GM18907 (cell line): Measurements from ENCODE around the gene PMVK.

Experiments used
- ATAC-seq: cut with Tn5 transposase; IDR thresholded peaks from one replicate; pipeline ENCODE4 v1.9.1; 2021; ENCODE audit warnings: mild to moderate bottlenecking, moderate library complexity; ENCODE audit not compliant: unreplicated experiment

PMVK gene

DNA sequence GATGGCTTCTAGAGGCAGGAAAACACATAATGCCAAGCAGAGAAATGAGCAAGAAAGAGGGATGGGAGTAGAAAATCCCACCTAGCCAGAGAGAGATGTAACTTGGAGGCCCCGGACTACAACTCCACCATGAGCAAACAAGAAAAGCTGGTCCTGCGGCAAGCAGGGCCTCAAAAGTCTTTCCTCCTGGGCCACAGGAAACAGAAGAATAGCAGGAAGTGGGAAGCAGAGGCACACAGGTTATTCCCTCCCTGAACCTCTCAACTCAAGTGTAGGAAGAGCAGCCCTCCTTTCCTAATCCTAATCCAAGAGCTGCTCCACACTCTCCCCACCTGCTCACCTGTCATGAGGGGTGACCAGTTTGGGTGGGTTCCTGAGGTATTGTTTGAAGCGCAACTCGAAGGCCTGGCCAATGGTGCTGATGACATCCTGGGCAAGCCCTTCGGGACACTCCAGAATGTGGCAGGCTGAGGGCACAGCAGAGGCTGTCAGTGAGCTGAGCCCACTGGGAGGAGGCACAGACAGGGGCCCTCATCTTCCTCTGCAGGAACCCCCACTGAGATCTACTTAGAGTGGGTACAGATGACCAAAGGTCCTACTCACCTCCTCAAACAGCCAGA, 30.9 kb upstream of the PMVK start:
- no peak for ATAC-seq

DNA sequence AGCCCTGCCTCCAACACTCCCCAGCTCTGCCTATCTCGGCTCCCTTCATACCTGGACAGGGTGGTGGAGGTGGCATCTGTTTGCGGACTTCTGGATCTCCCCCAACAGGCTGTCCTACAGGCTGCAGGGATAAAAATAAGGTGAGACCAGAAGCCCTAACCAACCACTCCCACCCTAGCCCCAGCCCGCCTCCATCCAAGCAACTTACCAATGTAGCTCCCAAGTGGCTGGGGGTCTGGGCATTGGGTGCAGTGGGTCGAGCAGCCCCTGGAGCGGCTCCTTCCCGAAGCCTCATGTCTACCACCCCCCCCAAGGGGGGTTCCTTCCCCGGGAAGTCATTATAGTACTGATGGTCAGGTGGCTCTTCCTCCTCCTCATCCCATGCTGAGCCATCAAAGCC, 29.6 kb upstream of the PMVK start:
- no peak for ATAC-seq

DNA sequence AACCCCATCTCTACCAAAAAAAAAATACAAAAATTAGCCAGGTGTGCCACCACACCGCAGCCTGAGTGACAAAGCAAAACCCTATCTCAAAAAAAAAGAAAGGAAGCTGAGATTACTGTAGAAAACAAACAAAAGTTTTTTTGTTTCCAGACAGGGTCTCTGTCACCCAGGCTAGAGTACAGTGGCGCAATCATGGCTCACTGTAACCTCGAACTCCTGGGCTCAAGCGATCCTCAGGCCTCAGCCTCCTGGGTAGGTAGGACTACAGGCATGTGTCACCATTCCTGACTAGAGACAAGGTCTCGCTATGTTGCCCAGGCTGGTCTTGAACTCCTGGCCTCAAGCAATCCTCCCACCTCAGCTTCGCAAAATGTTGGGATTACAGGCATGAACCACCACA, 27.8 kb upstream of the PMVK start:
- ATAC-seq = no peak

- ATAC-seq = no peak
These were observed 27.1 kb upstream of the PMVK start for GRCh38 chr1:154963643-154964042.

DNA sequence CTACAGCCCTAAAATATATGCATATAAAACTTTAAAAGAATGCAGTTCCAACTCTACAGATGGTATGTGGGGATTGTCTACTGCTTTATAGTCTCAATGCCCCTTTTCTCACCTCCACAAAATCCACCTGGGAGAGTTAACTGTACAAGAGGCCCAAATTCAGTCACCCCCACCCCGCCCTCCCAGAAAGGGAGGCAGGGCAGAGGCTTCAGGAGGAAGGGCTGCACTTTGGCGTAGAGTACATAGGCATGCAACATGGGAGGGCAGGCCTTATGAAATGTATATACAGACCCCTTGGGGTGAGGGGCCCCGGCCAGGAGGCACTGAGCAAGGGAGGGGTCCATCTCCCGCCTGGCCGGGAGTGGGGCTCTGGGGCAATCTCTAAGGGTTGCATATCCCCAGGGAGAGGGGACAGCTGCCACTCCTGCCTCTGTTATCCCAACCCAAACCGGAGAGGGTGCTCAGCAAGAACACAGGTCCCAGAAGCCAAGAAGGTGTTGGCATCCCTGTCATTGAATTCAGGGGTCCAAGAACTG, 26.3 kb upstream of the PMVK start:
- ATAC-seq = no peak

DNA sequence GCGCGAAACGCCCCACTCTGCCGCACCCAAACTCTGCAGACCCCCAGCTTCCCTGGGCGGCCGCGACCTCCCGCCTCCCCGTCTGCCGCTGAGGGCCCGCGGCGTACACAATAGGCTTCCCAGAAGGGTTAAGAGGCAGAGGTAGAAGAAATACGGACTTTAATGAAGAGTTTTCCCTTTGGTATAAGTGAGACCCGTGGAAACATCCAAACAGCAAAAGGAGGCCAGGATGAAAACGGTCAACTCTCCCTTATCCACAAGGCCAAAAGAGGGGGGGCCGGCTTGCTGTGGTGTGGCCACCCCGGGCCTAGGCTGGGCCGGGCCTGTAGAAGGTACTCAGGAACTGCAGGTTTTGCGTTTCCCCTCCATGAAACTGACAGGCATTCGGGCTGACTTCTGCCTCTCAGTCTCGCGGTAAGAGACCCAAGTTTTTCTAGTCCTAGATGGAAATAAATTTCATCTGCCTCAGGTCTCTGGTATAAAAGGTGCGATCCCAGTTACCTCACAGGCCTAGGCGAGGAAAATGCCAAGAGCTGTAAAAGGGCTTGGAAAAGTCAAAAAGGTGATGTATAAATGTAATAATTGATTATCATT, 25.7 kb upstream of the PMVK start:
- peak; percentile 4 for ATAC-seq

GRCh38 chr1:154961207-154962155, 25.0 kb upstream of the PMVK start, which contains the start of gene PYGO2:
Gene PYGO2 (minus strand): TSS chr1:154961782. CDS start chr1:154961576, 206 bp downstream.
- ATAC-seq = peak; percentile 77

GRCh38 chr1:154960446-154961136, 24.1 kb upstream of the PMVK start:
- ATAC-seq = no peak

DNA sequence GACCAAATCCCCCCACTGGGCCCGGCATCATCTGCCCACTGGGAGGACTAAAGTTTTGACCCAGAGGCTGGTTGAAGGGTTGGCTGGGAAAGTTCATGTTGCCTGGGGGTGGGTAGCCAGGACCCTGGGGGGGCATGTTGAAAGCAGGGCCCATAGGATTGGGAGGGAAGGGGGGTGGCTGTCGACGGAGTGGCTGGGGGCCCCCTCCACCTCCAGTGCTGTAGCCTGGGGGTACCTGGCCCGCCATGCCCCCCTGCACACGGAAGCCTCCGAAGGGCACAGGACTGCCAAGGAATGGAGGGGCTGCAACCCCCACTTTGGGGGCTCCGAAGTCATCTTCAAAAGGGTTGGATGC, 22.9 kb upstream of the PMVK start:
- ATAC-seq = no peak

- no peak for ATAC-seq
These were observed 22.3 kb upstream of the PMVK start for GRCh38 chr1:154958681-154959425.

DNA sequence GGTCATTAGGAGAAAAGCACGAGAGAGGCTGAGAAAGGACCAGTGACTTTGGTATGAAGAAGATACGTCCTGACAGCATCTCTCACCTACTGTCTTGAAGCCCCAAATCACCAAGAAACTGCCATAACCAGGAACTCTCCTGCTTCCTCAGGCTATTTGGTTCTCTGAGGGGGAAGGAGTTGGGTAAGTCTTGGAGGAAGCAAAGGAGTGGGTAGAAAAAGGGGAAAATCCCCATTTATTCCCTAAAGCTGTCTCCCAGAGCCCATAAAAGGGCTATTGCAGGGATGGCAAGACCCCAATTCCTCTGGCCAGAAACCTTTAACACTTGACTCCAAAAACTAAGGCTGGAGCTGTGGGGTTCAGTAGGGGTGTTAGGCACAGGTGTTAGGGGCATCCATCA, 21.5 kb upstream of the PMVK start:
- ATAC-seq = no peak

DNA sequence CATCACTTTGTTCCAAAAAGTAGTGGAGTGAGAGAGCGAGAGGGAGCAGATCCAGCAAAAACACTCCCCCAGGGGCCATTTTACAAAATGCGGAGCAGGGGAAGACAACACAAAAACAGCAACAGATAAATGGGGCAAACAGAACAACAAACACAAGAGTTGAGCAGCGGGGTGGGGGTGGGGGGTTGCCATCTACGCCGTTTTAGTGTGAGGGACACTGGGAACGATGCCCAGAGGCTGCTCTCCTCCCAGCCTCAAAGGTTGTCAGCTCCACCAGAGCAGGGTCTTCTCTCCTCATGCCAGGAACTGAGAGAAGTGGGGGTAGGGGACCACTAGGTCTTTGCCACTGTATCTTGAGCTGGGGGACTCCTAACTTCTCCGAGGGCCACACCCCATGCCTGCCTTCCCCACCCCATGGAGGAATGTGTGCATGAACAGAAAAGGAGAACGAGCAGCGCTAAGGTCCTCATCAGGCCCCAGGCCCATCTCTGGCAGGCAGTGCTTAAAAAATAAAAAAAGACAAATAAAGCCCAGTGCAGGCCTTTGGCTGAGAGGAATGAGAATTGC, 20.7 kb upstream of the PMVK start:
- no peak for ATAC-seq

GRCh38 chr1:154956544-154956941, 20.0 kb upstream of the PMVK start:
- no peak for ATAC-seq

DNA sequence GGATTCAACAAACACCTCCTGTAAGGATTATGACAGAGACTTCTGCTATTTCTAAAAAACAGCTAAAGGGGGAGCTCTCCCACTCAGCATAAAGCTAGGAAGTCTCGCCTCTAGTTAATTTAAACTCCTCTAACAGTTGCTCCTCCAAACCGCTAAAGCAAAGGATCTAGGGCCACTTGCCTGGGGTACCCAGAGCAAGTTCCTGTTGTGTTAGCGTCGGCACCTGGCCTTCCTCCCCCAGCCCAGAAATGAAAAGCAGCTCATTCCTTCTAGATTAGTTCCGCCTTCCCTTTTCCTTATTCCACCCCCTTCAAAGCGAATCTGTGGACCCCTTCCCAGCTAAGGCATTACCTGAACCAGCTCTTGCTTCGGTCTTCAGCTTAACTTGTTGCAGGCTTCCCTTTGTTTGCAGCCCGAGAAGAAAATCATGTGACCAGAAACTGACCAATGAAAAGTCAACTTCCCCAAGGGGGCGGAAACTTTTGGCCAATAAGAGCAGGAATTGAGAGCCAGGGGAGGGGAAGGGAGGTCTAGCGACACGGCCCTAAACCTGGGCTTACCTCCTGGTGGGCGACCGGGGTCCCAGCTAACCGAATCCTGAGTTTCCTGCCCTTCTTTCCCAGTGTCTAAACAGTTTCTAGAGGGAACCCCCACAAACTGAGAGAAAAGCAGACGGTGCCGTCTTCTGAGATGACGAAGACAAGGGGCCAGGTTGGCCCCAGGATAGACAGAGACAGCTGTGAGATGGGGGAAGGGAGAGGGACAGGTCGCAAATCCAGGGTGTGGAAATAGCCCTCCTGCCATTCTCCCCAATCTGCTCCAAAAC, 19.4 kb upstream of the PMVK start, which contains the start of gene PBXIP1:
PBXIP1 (minus strand) TSS at position 382 of the 826 bp plus-strand sequence. CDS start 2,378 bp downstream, outside the sequence.
- peak; percentile 57 for ATAC-seq

DNA sequence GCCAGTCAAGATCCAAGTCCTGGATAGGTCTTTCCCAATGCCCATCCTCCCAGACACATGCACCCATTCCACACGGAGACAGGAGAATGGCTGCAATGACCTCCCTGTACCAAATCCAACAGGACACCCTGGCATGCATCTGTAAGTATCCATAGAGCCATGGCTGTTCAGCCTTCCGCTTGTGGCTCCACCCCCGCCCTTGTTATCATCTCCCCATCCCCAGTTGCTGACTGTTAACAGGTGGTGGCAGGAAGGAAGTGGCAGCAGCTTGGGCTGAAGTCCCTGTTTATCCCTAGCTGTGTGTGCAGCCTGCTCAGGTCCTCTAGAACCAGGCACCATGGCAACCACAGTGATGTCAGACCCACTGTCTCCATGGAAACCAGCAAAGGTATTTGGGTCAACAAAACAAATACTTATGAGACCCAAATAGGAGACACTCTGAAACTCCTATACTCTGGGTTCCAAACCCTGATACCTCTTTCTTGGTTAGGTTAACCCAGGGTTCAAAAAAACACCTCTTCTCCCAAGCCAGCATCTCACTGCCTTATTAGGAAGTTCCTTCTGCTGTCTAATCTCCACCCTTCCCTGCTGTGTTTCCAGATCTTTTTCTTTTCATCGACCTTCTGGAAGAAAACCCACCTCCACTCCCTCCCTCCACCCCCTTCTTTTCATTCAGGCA, 18.7 kb upstream of the PMVK start:
- ATAC-seq = no peak

DNA sequence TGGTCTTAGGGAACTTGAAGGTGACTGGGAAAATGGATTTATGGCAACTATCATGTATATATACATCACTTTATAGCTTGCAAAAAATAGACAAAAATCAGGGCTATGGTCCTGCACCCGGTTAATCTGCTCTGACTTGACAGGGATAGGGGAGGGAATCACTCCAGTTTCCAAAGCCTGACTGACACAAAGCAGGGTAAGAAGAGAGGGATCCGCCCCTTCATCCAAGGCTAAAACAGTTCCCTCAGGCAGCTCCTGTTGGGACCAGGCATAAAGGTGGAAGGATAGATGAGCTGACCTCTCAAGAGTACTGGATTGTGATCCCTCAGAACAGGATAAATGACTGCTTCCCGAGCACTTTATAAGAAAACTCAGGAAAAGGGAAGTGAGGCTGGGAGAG, 18.0 kb upstream of the PMVK start:
- ATAC-seq = no peak

GRCh38 chr1:154953611-154954038, 17.1 kb upstream of the PMVK start:
- no peak for ATAC-seq

DNA sequence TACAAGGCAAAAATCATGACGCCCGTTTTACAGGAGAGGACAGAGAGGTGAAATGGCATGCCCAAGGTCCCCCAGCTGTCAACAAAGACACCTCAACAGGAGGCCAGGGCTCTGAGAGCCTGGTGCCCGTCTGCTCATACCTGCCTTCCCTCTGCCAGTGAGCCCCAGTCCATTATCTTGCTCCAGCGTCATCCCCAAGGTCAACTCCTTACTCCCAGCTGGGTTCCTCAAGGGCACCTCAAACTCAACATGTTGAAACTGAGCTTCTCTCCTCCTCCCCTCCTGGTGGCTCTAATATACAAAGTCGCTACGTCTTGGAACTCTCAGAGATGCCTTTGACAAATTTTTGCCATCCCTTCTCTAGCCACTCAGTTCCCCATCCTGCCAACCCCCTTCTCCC, 16.1 kb upstream of the PMVK start:
- ATAC-seq = no peak
